Natural killer cell treated with Interleukin-12 subunit alpha and Interleukin-12 subunit beta and Interleukin-15 and Interleukin-18, amount 100 ng/mL, for 72 hours (primary cell): Measurements from ENCODE around the gene ACTRT2. TPM values are rescaled to one million over a fixed set of nuclear protein-coding genes. Genes with fewer than 3 reads are reported as not detected.

Experiments
- ATAC-seq, 2 donors: fragments of 150-1000 bp; cut with Tn5 transposase in 1 of 2; sonication (Bioruptor Pico), chemical (Tn5 transposase) in 1 of 2; 2 replicates each; pipeline ENCODE4 v1.10.0; 2021
- DNase-seq: peaks from one replicate; pipeline ENCODE4 v3.0.0; 2022; ENCODE audit warnings: low spot score
- H3K27ac Mint-ChIP-seq, 2 donors: 1 replicate in 1 of 2; 2 replicates in 1 of 2; pipeline ENCODE4 v1.8.0; 2022; ENCODE audit warnings: mixed read lengths in 2 of 2, mild to moderate bottlenecking in 1 of 2, moderate library complexity in 1 of 2
- H3K27me3 Mint-ChIP-seq, 2 donors: 1 replicate in 1 of 2; 2 replicates in 1 of 2; pipeline ENCODE4 v1.8.0; 2022; ENCODE audit warnings: mixed read lengths in 2 of 2
- H3K36me3 Mint-ChIP-seq: one replicate; pipeline ENCODE4 v1.8.0; 2022; ENCODE audit warnings: mixed read lengths
- H3K4me1 Mint-ChIP-seq, 2 donors: 1 replicate in 1 of 2; 2 replicates in 1 of 2; pipeline ENCODE4 v1.8.0; 2022; ENCODE audit warnings: low read depth in 2 of 2, mixed read lengths in 2 of 2, mild to moderate bottlenecking in 1 of 2
- H3K4me3 Mint-ChIP-seq: one replicate; pipeline ENCODE4 v1.8.0; 2022; ENCODE audit warnings: mixed read lengths
- H3K9me3 Mint-ChIP-seq: 2 replicates; pipeline ENCODE4 v1.8.0; 2022; ENCODE audit warnings: mixed read lengths
- total RNA-seq, 2 donors: library from RNA; stranded (reverse); gene quantifications; one replicate each; pipeline ENCODE4 v1.2.3, GENCODE V29; 2022

The ACTRT2 gene
- total RNA-seq, 2 donors from 2014 or later = not detected

- no peak for ATAC-seq
- DNase-seq = peak; percentile 18
Measured at GRCh38 chr1:3014050-3014440, 7.2 kb upstream of the ACTRT2 start.

GRCh38 chr1:3014443-3015268 is 6.6 kb upstream of the ACTRT2 start:
- Mint-ChIP-seq H3K9me3 (no peaks in the 10 kb centered on the region), H3K4me3 (no peak overlapping the region), H3K36me3 (no peaks in the 10 kb centered on the region), H3K27ac (no peak overlapping the region), H3K27me3 (peaks cover 6 to 8% of the 10 kb centered on the region in 2 donors), H3K4me1 (peaks cover 0 to 4% of the 10 kb centered on the region in 2 donors)
- DNase-seq = peak; percentile 54
- ATAC-seq = no peak

More at GRCh38 chr1:3014050-3014440, 7.2 kb upstream of the ACTRT2 start:
- Mint-ChIP-seq H3K9me3 (no peaks in the 10 kb centered on the region), H3K4me3 (no peak overlapping the region), H3K4me1 (peaks cover 0 to 4% of the 10 kb centered on the region in 2 donors), H3K36me3 (no peaks in the 10 kb centered on the region), H3K27me3 (peaks cover 6 to 8% of the 10 kb centered on the region in 2 donors), H3K27ac (no peak overlapping the region)

- H3K4me1 Mint-ChIP-seq = peaks cover 0 to 4% of the 10 kb centered on the region in 2 donors
- ATAC-seq (no peak), DNase-seq (peak; percentile 49)
- H3K27ac Mint-ChIP-seq = no peak overlapping the region
- no peaks in the 10 kb centered on the region for H3K9me3 Mint-ChIP-seq
- H3K36me3 Mint-ChIP-seq = no peaks in the 10 kb centered on the region
- H3K27me3 Mint-ChIP-seq = peaks cover 6 to 8% of the 10 kb centered on the region in 2 donors
- no peak overlapping the region for H3K4me3 Mint-ChIP-seq
Measured at GRCh38 chr1:3015269-3015635, 6.0 kb upstream of the ACTRT2 start.

DNA sequence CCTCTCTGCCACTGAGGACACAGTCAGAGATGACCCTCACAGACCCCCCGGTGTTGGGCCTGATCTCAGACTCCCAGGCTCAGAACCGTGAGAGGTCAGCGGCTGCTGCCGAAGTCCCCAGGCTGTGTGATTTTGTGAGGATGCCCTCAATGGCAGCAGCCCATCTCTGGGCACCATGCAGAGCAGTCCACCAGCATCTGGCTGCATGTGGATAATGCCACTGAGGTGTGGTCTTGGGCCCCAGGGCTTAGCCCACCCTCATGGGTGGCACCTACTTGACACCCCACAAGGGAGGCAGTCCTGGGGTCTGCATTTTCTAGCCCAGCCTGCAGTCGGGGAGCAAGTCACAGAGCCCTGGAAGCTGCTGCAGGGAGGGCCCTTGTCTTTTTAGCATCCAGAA is 5.5 kb upstream of the ACTRT2 start:
- no peaks in the 10 kb centered on the region for H3K9me3 Mint-ChIP-seq
- H3K4me1 Mint-ChIP-seq = peaks cover 0 to 4% of the 10 kb centered on the region in 2 donors
- H3K27me3 Mint-ChIP-seq = peaks cover 6 to 8% of the 10 kb centered on the region in 2 donors
- no peak overlapping the region for H3K4me3 Mint-ChIP-seq
- no peak for DNase-seq
- H3K36me3 Mint-ChIP-seq = no peaks in the 10 kb centered on the region
- ATAC-seq = no peak
- no peak overlapping the region for H3K27ac Mint-ChIP-seq

- Mint-ChIP-seq H3K4me3 (no peak overlapping the region), H3K9me3 (no peaks in the 10 kb centered on the region), H3K4me1 (peaks cover 0 to 4% of the 10 kb centered on the region in 2 donors), H3K27ac (no peak overlapping the region), H3K27me3 (peaks cover 6 to 8% of the 10 kb centered on the region in 2 donors), H3K36me3 (no peaks in the 10 kb centered on the region)
- DNase-seq = no peak
- no peak for ATAC-seq
Measured at GRCh38 chr1:3016641-3017439, 4.4 kb upstream of the ACTRT2 start.

DNA sequence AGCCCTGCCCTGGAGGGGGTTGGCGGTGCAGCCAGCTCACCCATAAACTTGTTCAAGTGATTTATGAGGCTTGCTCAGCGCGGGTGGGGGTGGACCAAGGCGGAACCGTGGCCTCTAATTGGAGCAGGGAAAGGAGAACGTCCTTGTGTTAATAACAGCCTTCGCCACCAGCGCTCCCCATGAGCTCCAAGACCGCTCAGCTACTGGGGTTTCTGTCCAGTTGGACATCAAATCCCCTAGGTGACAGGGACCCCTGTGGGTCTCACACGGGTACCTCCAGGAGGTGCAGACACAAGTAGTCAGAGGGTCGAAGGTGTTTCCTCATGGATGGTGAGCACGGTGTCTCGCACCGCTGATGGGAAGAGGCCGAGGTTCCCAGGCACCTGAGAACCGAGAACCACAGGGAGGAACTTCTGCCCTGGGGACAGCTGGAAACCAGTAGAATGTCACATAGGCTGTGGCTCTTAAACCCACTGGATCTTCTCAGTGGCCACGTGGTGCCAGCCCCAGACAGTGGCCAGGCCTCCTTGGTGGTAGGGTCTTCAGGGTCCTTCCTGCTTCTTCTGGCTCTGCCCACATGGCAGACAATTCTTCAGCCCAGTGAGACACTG is 3.7 kb upstream of the ACTRT2 start:
- Mint-ChIP-seq H3K36me3 (no peaks in the 10 kb centered on the region), H3K27me3 (peaks cover 6 to 8% of the 10 kb centered on the region in 2 donors), H3K4me1 (peaks cover 0 to 4% of the 10 kb centered on the region in 2 donors), H3K27ac (no peak overlapping the region), H3K9me3 (no peaks in the 10 kb centered on the region), H3K4me3 (no peak overlapping the region)
- ATAC-seq = no peak
- DNase-seq = no peak

GRCh38 chr1:3018051-3018471 is 3.2 kb upstream of the ACTRT2 start:
- peaks cover 5 to 6% of the 10 kb centered on the region in 2 donors for H3K27me3 Mint-ChIP-seq
- H3K4me1 Mint-ChIP-seq = peaks cover 0 to 3% of the 10 kb centered on the region in 2 donors
- no peak for ATAC-seq
- no peak overlapping the region for H3K4me3 Mint-ChIP-seq
- H3K27ac Mint-ChIP-seq = no peak overlapping the region
- no peaks in the 10 kb centered on the region for H3K36me3 Mint-ChIP-seq
- peak; percentile 51 for DNase-seq
- no peaks in the 10 kb centered on the region for H3K9me3 Mint-ChIP-seq

GRCh38 chr1:3018576-3018975 is 2.7 kb upstream of the ACTRT2 start:
- H3K4me1 Mint-ChIP-seq = no peaks in the 10 kb centered on the region
- no peak overlapping the region for H3K4me3 Mint-ChIP-seq
- H3K27me3 Mint-ChIP-seq = peaks cover under 1 to 2% of the 10 kb centered on the region in 2 donors
- DNase-seq = peak; percentile 41
- no peak overlapping the region for H3K27ac Mint-ChIP-seq
- ATAC-seq = no peak
- H3K9me3 Mint-ChIP-seq = no peaks in the 10 kb centered on the region
- H3K36me3 Mint-ChIP-seq = no peaks in the 10 kb centered on the region

GRCh38 chr1:3019007-3019515 is 2.2 kb upstream of the ACTRT2 start:
- H3K9me3 Mint-ChIP-seq = no peaks in the 10 kb centered on the region
- peaks cover 0 to 2% of the 10 kb centered on the region in 2 donors for H3K27me3 Mint-ChIP-seq
- ATAC-seq = no peak
- no peak overlapping the region for H3K27ac Mint-ChIP-seq
- no peak for DNase-seq
- no peak overlapping the region for H3K4me3 Mint-ChIP-seq
- H3K4me1 Mint-ChIP-seq = no peaks in the 10 kb centered on the region
- H3K36me3 Mint-ChIP-seq = no peaks in the 10 kb centered on the region

DNA sequence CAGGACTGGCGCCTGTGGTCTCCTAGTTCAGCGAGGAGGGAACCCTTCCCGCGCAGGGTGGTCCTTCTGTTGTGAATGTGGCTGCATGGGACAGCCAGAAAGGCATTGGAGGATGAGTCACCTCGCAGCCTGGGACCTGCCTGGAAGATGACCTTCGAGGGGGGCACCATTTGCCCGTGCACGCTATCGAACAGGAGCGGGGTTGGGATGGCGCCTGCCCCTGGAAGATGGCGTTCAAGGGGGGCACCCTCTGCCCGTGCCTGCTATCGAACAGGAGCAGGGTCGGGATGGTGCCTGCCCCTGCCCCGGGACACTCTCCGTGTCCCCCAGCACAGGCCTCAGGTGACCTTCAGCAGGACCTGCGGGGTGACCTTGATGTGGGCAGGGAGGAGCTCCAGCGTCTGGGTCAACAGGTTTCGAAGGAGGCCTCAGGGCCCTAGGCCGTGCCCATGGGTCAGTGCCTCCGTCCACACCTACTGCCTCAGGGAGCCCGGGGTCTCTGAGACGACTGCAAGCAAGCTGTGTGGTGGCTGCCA is 1.7 kb upstream of the ACTRT2 start:
- H3K4me1 Mint-ChIP-seq = no peaks in the 10 kb centered on the region
- no peak for ATAC-seq
- H3K9me3 Mint-ChIP-seq = no peaks in the 10 kb centered on the region
- H3K4me3 Mint-ChIP-seq = no peak overlapping the region
- H3K27ac Mint-ChIP-seq = no peak overlapping the region
- peak; percentile 48 for DNase-seq
- no peaks in the 10 kb centered on the region for H3K27me3 Mint-ChIP-seq
- no peaks in the 10 kb centered on the region for H3K36me3 Mint-ChIP-seq

DNA sequence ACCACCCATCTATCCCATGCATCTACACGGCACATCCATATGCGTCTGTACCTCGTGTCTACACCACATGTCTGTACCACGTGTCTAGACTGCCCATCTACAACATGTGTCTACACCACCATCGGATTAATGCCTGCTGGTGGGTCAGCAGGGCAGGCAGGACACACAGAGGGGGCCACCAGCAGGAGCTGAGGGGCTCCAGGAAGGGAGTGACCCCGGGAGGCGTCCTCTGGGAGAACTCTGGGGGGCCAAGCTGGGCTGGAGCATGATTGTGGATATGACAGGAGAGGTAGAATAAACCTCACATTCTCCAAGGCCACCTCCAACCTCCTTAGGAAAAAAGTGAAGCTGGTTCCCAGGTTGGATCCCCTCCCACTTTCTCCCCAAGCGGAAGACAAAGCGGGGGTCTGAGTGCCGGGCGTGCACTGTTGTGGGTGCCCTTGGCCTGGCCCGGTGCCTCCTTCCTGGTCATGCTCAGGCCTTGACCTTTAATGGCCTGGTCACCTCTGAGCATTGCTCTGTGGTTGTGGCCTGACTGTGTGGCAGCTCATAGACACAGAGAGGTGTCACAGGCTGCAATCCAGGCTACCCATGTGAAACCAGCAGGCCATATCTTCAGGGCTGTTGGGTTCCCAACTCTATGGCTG is 881 bp upstream of the ACTRT2 start:
- H3K27ac Mint-ChIP-seq = no peak overlapping the region
- H3K36me3 Mint-ChIP-seq = no peaks in the 10 kb centered on the region
- ATAC-seq (no peak), DNase-seq (peak; percentile 18)
- no peaks in the 10 kb centered on the region for H3K27me3 Mint-ChIP-seq
- H3K4me1 Mint-ChIP-seq = no peaks in the 10 kb centered on the region
- no peak overlapping the region for H3K4me3 Mint-ChIP-seq
- H3K9me3 Mint-ChIP-seq = no peaks in the 10 kb centered on the region

GRCh38 chr1:3021801-3022401 is 634 bp downstream of the ACTRT2 start:
- DNase-seq (peak; percentile 49), ATAC-seq (no peak)
- H3K4me3 Mint-ChIP-seq = no peak overlapping the region
- H3K4me1 Mint-ChIP-seq = no peaks in the 10 kb centered on the region
- no peak overlapping the region for H3K27ac Mint-ChIP-seq
- no peaks in the 10 kb centered on the region for H3K9me3 Mint-ChIP-seq
- H3K27me3 Mint-ChIP-seq = no peaks in the 10 kb centered on the region
- H3K36me3 Mint-ChIP-seq = no peaks in the 10 kb centered on the region

GRCh38 chr1:3022511-3022973 is 1.3 kb downstream of the ACTRT2 start:
- H3K27ac Mint-ChIP-seq = no peak overlapping the region
- ATAC-seq (no peak), DNase-seq (peak; percentile 57)
- no peaks in the 10 kb centered on the region for H3K9me3 Mint-ChIP-seq
- no peaks in the 10 kb centered on the region for H3K27me3 Mint-ChIP-seq
- H3K4me1 Mint-ChIP-seq = no peaks in the 10 kb centered on the region
- no peak overlapping the region for H3K4me3 Mint-ChIP-seq
- H3K36me3 Mint-ChIP-seq = no peaks in the 10 kb centered on the region
